Measurements from ENCODE around the gene SSTR3.
"Not testable (repeated sequence)": the region's sequence is repeated elsewhere in the genome, so short reads cannot be mapped to it uniquely, and the experiment has no call there.

SSTR3 gene

DNA sequence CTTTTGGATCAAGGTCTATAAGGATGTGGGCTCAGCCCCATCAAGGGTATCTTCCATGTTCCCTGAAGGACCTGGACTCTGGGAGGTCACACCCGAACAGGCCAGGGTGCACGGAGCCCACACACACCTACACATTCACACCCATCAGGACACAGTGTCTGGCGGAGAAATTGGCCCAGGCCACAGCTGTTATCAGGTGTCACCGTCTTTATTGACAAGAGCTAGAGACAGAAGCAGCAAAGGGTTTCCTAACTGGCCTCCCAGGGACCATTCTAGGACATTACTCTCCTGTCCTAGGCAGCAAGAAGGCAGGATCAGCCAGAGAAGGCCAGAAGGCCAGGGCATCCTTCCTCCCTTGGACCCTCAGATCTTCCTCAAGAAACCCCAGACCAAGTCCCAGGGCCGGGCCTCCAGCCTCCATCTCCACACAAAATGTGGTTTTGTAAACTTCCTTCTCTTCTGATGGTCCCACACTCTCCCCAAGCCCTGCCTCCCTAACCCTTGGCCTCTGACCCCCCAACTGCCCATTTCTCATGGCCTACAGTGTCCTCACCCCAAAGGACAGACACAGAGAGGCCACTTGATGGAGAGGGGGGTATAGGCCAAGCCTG, 8.1 kb downstream of the SSTR3 start:
- no peak for TF ChIP-seq EZH2phosphoT487 (IDR thresholded peaks at IDR 0.05; ENCODE audit: low read depth)
- TF ChIP-seq, protein P1, sequence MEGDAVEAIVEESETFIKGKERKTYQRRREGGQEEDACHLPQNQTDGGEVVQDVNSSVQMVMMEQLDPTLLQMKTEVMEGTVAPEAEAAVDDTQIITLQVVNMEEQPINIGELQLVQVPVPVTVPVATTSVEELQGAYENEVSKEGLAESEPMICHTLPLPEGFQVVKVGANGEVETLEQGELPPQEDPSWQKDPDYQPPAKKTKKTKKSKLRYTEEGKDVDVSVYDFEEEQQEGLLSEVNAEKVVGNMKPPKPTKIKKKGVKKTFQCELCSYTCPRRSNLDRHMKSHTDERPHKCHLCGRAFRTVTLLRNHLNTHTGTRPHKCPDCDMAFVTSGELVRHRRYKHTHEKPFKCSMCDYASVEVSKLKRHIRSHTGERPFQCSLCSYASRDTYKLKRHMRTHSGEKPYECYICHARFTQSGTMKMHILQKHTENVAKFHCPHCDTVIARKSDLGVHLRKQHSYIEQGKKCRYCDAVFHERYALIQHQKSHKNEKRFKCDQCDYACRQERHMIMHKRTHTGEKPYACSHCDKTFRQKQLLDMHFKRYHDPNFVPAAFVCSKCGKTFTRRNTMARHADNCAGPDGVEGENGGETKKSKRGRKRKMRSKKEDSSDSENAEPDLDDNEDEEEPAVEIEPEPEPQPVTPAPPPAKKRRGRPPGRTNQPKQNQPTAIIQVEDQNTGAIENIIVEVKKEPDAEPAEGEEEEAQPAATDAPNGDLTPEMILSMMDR (IDR thresholded peaks at IDR 0.05; ENCODE audit: low read depth, low read length), result no peak
- H3K27ac ChIP-seq (ENCODE audit: low read length), result no peak overlapping the region
- no peaks in the 10 kb centered on the region for H4K20me1 ChIP-seq (ENCODE audit: insufficient read depth, low read length)
- no peaks in the 10 kb centered on the region for H3K79me2 ChIP-seq (ENCODE audit: low read length)
- H3K4me1 ChIP-seq (ENCODE audit: low read length), result peaks cover 20% of the 10 kb centered on the region
- no peak overlapping the region for H3K4me3 ChIP-seq (ENCODE audit: low read length)
- H2AFZ ChIP-seq (ENCODE audit: low read depth, low read length), result no peak overlapping the region
- H3K4me2 ChIP-seq (ENCODE audit: low read length), result no peak overlapping the region
- no peaks in the 10 kb centered on the region for H3K27me3 ChIP-seq (ENCODE audit: low read depth, low read length)
- no peaks in the 10 kb centered on the region for H3K9me3 ChIP-seq (ENCODE audit: insufficient read depth, low read length)
- H3K36me3 ChIP-seq (replicated peaks; ENCODE audit: low read depth, low read length), result no peaks in the 10 kb centered on the region
- no peak overlapping the region for H3K9ac ChIP-seq (ENCODE audit: low read length)

DNA sequence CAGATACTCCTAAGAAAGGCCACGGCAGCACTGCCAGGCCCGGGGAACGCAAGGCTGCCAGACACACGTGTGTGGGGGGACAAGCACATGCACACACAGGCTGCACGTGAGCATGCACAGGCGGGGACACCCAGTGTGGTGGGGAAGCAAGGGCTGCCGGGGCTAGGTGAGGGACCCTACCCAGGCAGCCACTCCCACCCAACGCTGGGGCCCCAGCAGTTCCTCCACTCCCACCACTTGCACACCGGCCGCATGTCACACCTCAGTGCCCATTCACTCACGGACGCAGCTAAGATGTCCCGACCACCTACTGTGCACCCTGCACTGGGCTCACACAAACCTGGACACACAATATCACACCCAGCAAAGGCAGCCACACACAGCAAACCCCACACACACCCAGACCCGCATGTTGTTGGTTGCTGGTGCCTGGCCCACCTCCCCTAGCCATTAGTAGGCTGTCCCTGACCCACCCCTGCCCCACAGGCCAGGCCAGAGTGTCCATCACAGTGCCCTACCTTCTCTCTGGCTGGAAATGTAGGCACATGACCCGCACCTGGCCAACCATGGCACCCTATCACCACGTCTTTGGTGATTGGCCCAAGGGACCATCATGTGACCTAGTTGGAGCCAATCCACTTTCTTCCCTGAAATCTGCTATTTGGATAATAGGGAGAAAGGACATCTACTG, 8.8 kb downstream of the SSTR3 start:
- Histone ChIP-seq H3K36me3 (replicated peaks; ENCODE audit: low read depth, low read length) (no peaks in the 10 kb centered on the region), H2AFZ (ENCODE audit: low read depth, low read length) (no peak overlapping the region), H3K4me1 (ENCODE audit: low read length) (peaks cover 20% of the 10 kb centered on the region), H3K79me2 (ENCODE audit: low read length) (no peaks in the 10 kb centered on the region), H3K27me3 (ENCODE audit: low read depth, low read length) (no peaks in the 10 kb centered on the region), H3K27ac (ENCODE audit: low read length) (no peak overlapping the region), H3K4me2 (ENCODE audit: low read length) (no peak overlapping the region), H3K9ac (ENCODE audit: low read length) (no peak overlapping the region), H3K4me3 (ENCODE audit: low read length) (no peak overlapping the region), H3K9me3 (ENCODE audit: insufficient read depth, low read length) (no peaks in the 10 kb centered on the region), H4K20me1 (ENCODE audit: insufficient read depth, low read length) (no peaks in the 10 kb centered on the region)
- no peak for TF ChIP-seq EZH2phosphoT487 (IDR thresholded peaks at IDR 0.05; ENCODE audit: low read depth)
- TF ChIP-seq, protein P1 (IDR thresholded peaks at IDR 0.05; ENCODE audit: low read depth, low read length), result no peak

DNA sequence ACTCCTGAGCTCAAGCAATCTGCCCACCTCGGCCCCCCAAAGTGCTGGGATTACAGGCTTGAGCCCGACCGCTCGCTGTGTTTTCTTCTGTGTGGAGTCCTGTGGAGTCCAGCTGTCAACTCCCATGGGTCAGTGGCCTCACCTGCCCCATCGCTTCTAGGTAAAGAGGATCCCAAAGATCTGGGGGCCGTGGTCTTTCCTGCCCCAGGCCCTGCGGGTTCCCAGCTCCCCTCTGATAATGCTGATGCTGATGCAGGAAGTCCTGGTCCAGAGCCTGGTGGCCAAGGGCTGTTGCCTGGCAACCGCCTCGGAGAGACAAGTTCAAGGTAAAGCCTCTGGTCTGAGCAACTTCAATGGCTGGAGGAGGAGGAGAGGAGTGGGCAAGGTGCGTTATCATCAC, 9.6 kb downstream of the SSTR3 start:
- no peak overlapping the region for H2AFZ ChIP-seq (ENCODE audit: low read depth, low read length)
- H3K4me3 ChIP-seq (ENCODE audit: low read length), result no peak overlapping the region
- no peaks in the 10 kb centered on the region for H3K27me3 ChIP-seq (ENCODE audit: low read depth, low read length)
- TF ChIP-seq EZH2phosphoT487 (IDR thresholded peaks at IDR 0.05; ENCODE audit: low read depth), result no peak
- TF ChIP-seq, protein P1 (IDR thresholded peaks at IDR 0.05; ENCODE audit: low read depth, low read length), result no peak
- H3K27ac ChIP-seq (ENCODE audit: low read length), result no peak overlapping the region
- no peak overlapping the region for H3K4me2 ChIP-seq (ENCODE audit: low read length)
- H4K20me1 ChIP-seq (ENCODE audit: insufficient read depth, low read length), result no peaks in the 10 kb centered on the region
- no peaks in the 10 kb centered on the region for H3K36me3 ChIP-seq (replicated peaks; ENCODE audit: low read depth, low read length)
- peaks cover 26% of the 10 kb centered on the region for H3K4me1 ChIP-seq (ENCODE audit: low read length)
- H3K79me2 ChIP-seq (ENCODE audit: low read length), result no peaks in the 10 kb centered on the region
- no peaks in the 10 kb centered on the region for H3K9me3 ChIP-seq (ENCODE audit: insufficient read depth, low read length)
- H3K9ac ChIP-seq (ENCODE audit: low read length), result no peak overlapping the region

GRCh38 chr22:37202001-37202555, 10.2 kb downstream of the SSTR3 start:
- Histone ChIP-seq H2AFZ (ENCODE audit: low read depth, low read length) (no peak overlapping the region), H3K27me3 (ENCODE audit: low read depth, low read length) (no peaks in the 10 kb centered on the region), H3K9me3 (ENCODE audit: insufficient read depth, low read length) (no peaks in the 10 kb centered on the region), H3K4me3 (ENCODE audit: low read length) (no peak overlapping the region), H3K4me1 (ENCODE audit: low read length) (peaks cover 26% of the 10 kb centered on the region), H3K79me2 (ENCODE audit: low read length) (no peaks in the 10 kb centered on the region), H3K27ac (ENCODE audit: low read length) (no peak overlapping the region), H3K4me2 (ENCODE audit: low read length) (no peak overlapping the region), H3K9ac (ENCODE audit: low read length) (no peak overlapping the region), H3K36me3 (replicated peaks; ENCODE audit: low read depth, low read length) (peaks cover 4% of the 10 kb centered on the region), H4K20me1 (ENCODE audit: insufficient read depth, low read length) (no peaks in the 10 kb centered on the region)
- TF ChIP-seq EZH2phosphoT487 (IDR thresholded peaks at IDR 0.05; ENCODE audit: low read depth), result no peak
- TF ChIP-seq, protein P1 (IDR thresholded peaks at IDR 0.05; ENCODE audit: low read depth, low read length), result no peak

GRCh38 chr22:37201443-37201820, 10.8 kb downstream of the SSTR3 start:
- H4K20me1 ChIP-seq (ENCODE audit: insufficient read depth, low read length); H3K36me3 ChIP-seq (replicated peaks; ENCODE audit: low read depth, low read length); H3K9ac ChIP-seq (ENCODE audit: low read length); H3K79me2 ChIP-seq (ENCODE audit: low read length); H3K27ac ChIP-seq (ENCODE audit: low read length); H2AFZ ChIP-seq (ENCODE audit: low read depth, low read length); H3K4me3 ChIP-seq (ENCODE audit: low read length); H3K9me3 ChIP-seq (ENCODE audit: insufficient read depth, low read length); H3K4me2 ChIP-seq (ENCODE audit: low read length); H3K27me3 ChIP-seq (ENCODE audit: low read depth, low read length): not testable (repeated sequence)
- peaks cover 26% of the 10 kb centered on the region for H3K4me1 ChIP-seq (ENCODE audit: low read length)

Data from OCI-LY3 (cell line).